Right lobe of liver (tissue), 6 donors: ENCODE results near the gene CYB5B. TPM values are rescaled to one million over a fixed set of nuclear protein-coding genes. Genes with fewer than 3 reads are reported as not detected.

Experiments used
- ATAC-seq, 4 donors: fragments of 200-7000 bp; cut with Tn5 transposase; one replicate each; pipeline ENCODE4 v1.9.1; 2020; ENCODE audit warnings: mild to moderate bottlenecking in 4 of 4, moderate library complexity in 4 of 4
- DNase-seq, 3 donors: peaks; one replicate each; pipeline ENCODE4 v3.0.0-alpha.2; 2020
- H3K27ac ChIP-seq, 3 donors: fragments of 200-600 bp; one replicate each; pipeline ENCODE4 v1.8.0; 2022
- H3K27me3 ChIP-seq, 2 donors: fragments of 200-600 bp; one replicate each; pipeline ENCODE4 v1.8.0; 2022
- H3K36me3 ChIP-seq, 4 donors: fragments of 200-600 bp; sonication (generic) in 1 of 4; one replicate each; pipeline versions ENCODE4 v1.5.1 to v1.8.0; 2017 to 2022; ENCODE audit warnings: control low read depth in 1 of 4
- H3K4me1 ChIP-seq, 4 donors: fragments of 200-600 bp; sonication (generic) in 1 of 4; one replicate each; pipeline versions ENCODE4 v1.5.1 to v1.8.0; 2017 to 2022; ENCODE audit warnings: control low read depth in 1 of 4
- H3K4me3 ChIP-seq, 3 donors: fragments of 200-600 bp; one replicate each; pipeline ENCODE4 v1.8.0; 2022
- H3K9me3 ChIP-seq, 4 donors: fragments of 200-600 bp; sonication (generic) in 1 of 4; one replicate each; pipeline versions ENCODE4 v1.5.1 to v1.8.0; 2017 to 2022; ENCODE audit warnings: control low read depth in 1 of 4
- CTCF ChIP-seq, 4 donors: fragments of 200-600 bp in 3 of 4; fragments of 450-650 bp in 1 of 4; IDR thresholded peaks; one replicate each; pipeline versions ENCODE4 v1.5.1 to v1.8.0; 2016 to 2022; ENCODE audit warnings: antibody characterized with exemption in 4 of 4, mild to moderate bottlenecking in 2 of 4
- POLR2A ChIP-seq: fragments of 450-650 bp; IDR thresholded peaks from one replicate; pipeline ENCODE4 v1.6.1; 2017; ENCODE audit warnings: antibody characterized with exemption, mild to moderate bottlenecking
- WGBS: methylation state at CpG from one replicate; pipeline ENCODE4 v1.1.6; 2018; ENCODE audit warnings: low coverage, low lambda C conversion rate; ENCODE audit not compliant: insufficient coverage; ENCODE audit errors: missing lambda C conversion rate; 5-methylcytosine and 5-hydroxymethylcytosine counted together
- intact Hi-C, 2 donors: fragments of 100-400 bp; cut with DNase I; formaldehyde crosslinking; loops; one replicate each; pipeline versions ENCODE4 v1.11.2 to v1.14.1; 2022
- total RNA-seq, 6 experiments: library from RNA; depleted of rRNA in 2 of 6; stranded (reverse); fragments of >200 nt in 2 of 6; fragmentation: NEBNext Ultra II Directional in 3 of 6; extraction: Animal tissue kit (Norgen Biotek cat#: 25700) in 3 of 6; gene quantifications; one replicate each; pipeline versions ENCODE4 v1.1.0 to v1.2.4, GENCODE V29; 2016 to 2023
- donor health status: DM: no; HTN: yes; CAD: no.
- donor health status: DM: no; HTN: no; CAD: no.
- donor health status: DM: no; HTN: no; CAD: no.
- donor health status: DM: no; HTN: yes; CAD: no.
- donor health status: DM: no; HTN: yes; CAD: no.

CYB5B gene
- total RNA-seq, 6 experiments from 2014 or later: 19.1 to 42.1 (median 30.5) TPM

DNA sequence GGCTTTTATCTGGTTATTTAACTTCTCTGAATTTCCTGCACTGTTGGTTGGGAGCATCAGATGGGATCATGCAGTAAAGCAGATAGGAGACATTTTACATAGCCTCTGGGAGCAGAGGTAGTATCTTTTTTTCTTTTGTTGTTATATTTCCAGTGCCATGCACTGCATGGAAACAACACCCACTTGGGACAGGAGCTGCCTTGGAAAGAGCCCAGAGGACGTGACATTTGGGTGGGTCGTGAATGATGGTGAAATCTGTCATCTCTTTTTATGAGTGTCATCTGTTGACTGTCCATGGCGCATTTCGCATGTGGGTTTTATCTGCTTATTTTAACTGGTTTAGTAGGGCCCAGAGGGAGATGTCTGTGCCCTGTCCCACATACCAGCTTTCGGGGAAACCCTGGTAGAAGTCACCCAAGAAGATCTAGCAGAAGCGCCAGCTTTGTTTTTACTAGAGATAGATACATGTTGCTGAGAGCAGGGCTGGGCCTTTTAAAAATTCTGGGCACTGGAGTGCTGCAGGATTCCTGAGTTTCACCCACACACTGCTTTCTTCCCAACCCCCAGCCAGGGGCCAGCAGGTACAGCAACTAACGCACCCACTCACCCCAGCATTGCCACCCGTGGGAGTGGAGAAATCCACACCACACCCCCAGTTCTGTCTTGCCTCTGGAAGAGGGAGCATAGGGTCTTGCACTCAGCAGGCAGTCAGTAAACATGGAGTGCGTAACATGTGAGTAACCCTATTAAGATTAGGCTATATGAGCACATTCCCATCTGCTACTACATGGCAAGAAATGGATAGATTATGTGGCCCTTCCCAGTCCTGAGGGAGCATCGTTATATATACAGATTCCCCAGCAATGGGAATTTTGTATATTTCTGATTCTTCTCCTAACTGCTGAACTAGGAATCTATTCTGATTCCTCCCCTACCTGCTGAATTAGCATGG is 30.2 kb upstream of the CYB5B start:
- Histone ChIP-seq H3K9me3 (no peaks in the 10 kb centered on the region), H3K27me3 (no peaks in the 10 kb centered on the region), H3K4me1 (peaks cover 0 to 26% (median 6%) of the 10 kb centered on the region in 4 donors), H3K4me3 (no peak overlapping the region), H3K27ac (no peak overlapping the region), H3K36me3 (no peaks in the 10 kb centered on the region)
- TF ChIP-seq POLR2A (no peak), CTCF (IDR thresholded peaks at IDR 0.05) (no peak)
- ATAC-seq (no peak), DNase-seq (no peak)
- 71% methylated on average over 9 of the region's 10 CpGs for WGBS
- intact Hi-C loops: loop anchor here in 1 of 2 donors (10.0 kb wide), 1 partner anchor 361 kb away; the partner anchor contains the start of gene NOB1

DNA sequence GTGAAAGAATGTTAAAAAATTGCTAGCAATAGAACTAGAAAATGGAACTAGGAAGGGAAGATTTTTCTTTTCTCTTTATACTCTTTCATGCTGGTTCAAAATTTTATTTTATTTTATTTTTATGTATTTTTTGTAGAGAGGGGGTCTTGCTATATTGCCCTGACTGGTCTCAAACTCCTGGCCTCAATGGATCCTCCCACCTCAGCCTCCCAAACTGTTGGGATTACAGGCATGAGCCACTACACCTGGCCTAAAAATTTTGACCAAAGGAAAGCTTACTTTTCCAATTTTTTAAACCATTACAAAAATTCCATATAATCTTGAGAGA is 28.6 kb upstream of the CYB5B start:
- intact Hi-C loops: loop anchor here in 1 of 2 donors (10.0 kb wide), 1 partner anchor 359 kb away; the partner anchor contains the start of gene NOB1
- Histone ChIP-seq H3K4me1 (peaks cover 0 to 26% (median 6%) of the 10 kb centered on the region in 4 donors), H3K36me3 (no peaks in the 10 kb centered on the region), H3K27me3 (no peaks in the 10 kb centered on the region), H3K9me3 (no peaks in the 10 kb centered on the region), H3K27ac (peak overlapping the region; percentile 53 to 90 (median 86)), H3K4me3 (no peak overlapping the region)
- TF ChIP-seq CTCF (IDR thresholded peaks at IDR 0.05) (no peak), POLR2A (no peak)
- ATAC-seq (no peak), DNase-seq (no peak)

- Histone ChIP-seq H3K27ac (peak overlapping the region; percentile 53 to 90 (median 86)), H3K4me3 (peak overlapping the region in 2 of 3 donors; percentile 21 to 28), H3K9me3 (no peaks in the 10 kb centered on the region), H3K4me1 (peaks cover 0 to 26% (median 6%) of the 10 kb centered on the region in 4 donors), H3K36me3 (no peaks in the 10 kb centered on the region), H3K27me3 (no peaks in the 10 kb centered on the region)
- DNase-seq: peak in 2 of 3 donors; percentile 30 to 80
- intact Hi-C loops: loop anchor here in 1 of 2 donors (10.0 kb wide), 1 partner anchor 358 kb away; the partner anchor contains the start of gene NOB1
- WGBS: 10% methylated on average over 13 of the region's 13 CpGs
- TF ChIP-seq CTCF (IDR thresholded peaks at IDR 0.05) (peak; percentile 64 to 78 (median 70)), POLR2A (no peak)
- peak; percentile 83 to 91 (median 85) for ATAC-seq
Measured at GRCh38 chr16:69396187-69397061, 28.0 kb upstream of the CYB5B start.

DNA sequence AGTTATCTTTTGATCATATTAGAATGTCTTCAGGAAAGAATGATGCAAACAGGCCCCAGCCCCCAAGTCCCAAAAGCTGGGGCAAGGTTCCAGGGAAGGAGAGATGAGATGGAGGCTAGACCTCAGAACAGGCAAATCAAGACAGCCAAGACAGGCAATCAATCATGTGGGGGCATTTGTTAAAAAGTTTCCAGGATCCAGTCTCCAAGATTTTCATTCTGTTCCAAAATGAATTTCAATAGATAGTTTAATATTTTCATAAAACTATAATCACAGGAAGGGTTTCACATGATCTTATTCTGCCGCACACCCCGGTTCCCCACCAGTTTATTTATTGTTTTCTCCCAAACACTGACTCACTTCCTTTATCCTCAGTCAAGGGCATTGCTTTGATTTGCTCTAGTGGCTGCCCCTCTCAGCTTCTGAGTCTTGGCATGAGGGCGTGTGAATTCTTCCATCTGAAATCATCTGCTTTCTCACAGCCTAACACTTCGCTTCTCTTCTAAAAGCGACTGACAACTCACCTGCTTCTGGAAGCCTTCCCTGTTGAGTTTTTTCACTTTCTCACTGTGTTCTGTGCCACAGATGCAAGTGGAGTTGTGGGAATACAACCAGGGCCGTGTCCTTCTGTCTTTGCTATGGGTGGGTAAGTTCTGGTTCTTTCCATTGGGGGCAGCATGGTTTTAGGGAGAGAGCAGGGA is 26.4 kb upstream of the CYB5B start:
- peak; percentile 53 to 61 (median 55) for TF ChIP-seq CTCF (IDR thresholded peaks at IDR 0.05)
- no peak for TF ChIP-seq POLR2A
- peak in 1 of 3 donors; percentile 68 for DNase-seq
- intact Hi-C loops: loop anchor here in 1 of 2 donors (10.0 kb wide), 1 partner anchor 357 kb away; the partner anchor contains the start of gene NOB1

More for the DNA sequence above, 26.4 kb upstream of the CYB5B start:
- peaks cover 0 to 26% (median 6%) of the 10 kb centered on the region in 4 donors for H3K4me1 ChIP-seq
- ATAC-seq: peak; percentile 66 to 83 (median 70)
- H3K9me3 ChIP-seq: no peaks in the 10 kb centered on the region
- 29% methylated on average over 6 of the region's 6 CpGs for WGBS
- H3K27ac ChIP-seq: peak overlapping the region; percentile 0 to 90 (median 86)
- no peaks in the 10 kb centered on the region for H3K27me3 ChIP-seq
- H3K4me3 ChIP-seq: no peak overlapping the region
- no peaks in the 10 kb centered on the region for H3K36me3 ChIP-seq
